IMR-90 (cell line): ENCODE measurements around the gene ANKRD6. TPM values are rescaled to one million over a fixed set of nuclear protein-coding genes. Genes with fewer than 3 reads are reported as not detected.

Source experiments
- ATAC-seq: fragments of 200-7000 bp; cut with Tn5 transposase; 2 replicates; pipeline ENCODE4 v1.9.1; 2020; ENCODE audit warnings: low read depth, mild to moderate bottlenecking, moderate library complexity
- BruUV-seq: library from RNA; stranded (reverse); fragments of 400-500 nt; replicated peaks from 2 replicates; lab custom pipeline; 2021; lab: Mats Ljungman, UMichigan
- CTCF ChIA-PET: fragments of 300-600 bp; formaldehyde crosslinking; extraction: SDS; loops from one replicate; lab custom pipeline; 2021; ENCODE audit warnings: antibody characterized with exemption; lab: Yijun Ruan, JAX
- POLR2A ChIA-PET: fragments of 300-600 bp; sonication (Branson Sonifier 250); formaldehyde crosslinking; loops from one replicate; lab custom pipeline; 2022; ENCODE audit warnings: antibody characterized with exemption; ENCODE audit not compliant: unreplicated experiment; lab: Charles Lee
- DNase-seq: peaks from one replicate; pipeline ENCODE4 v3.0.0; 2013
- H2AFZ ChIP-seq: replicated peaks from 2 replicates; pipeline ENCODE3; 2013; ENCODE audit warnings: low read length, mild to moderate bottlenecking; ENCODE audit not compliant: poor library complexity
- H2AK5ac ChIP-seq: 2 replicates; pipeline ENCODE4 v1.6.1; 2013; ENCODE audit warnings: low read depth, low read length, inconsistent platforms
- H2AK9ac ChIP-seq: replicated peaks from 2 replicates; pipeline ENCODE3; 2013; ENCODE audit warnings: mild to moderate bottlenecking, low read depth, low read length, moderate library complexity; ENCODE audit not compliant: poor library complexity
- H2BK120ac ChIP-seq: 2 replicates; pipeline ENCODE4 v1.6.1; 2013; ENCODE audit warnings: low read depth, low read length, inconsistent platforms
- H2BK15ac ChIP-seq: 3 replicates; pipeline ENCODE4 v1.6.1; 2013; ENCODE audit warnings: low read depth, low read length, inconsistent platforms
- H2BK20ac ChIP-seq: 2 replicates; pipeline ENCODE4 v1.6.1; 2013; ENCODE audit warnings: low read depth, mild to moderate bottlenecking, inconsistent platforms, low read length, moderate library complexity
- H2BK5ac ChIP-seq: 2 replicates; pipeline ENCODE4 v1.6.1; 2013; ENCODE audit warnings: mild to moderate bottlenecking, low read depth, low read length, inconsistent platforms; ENCODE audit not compliant: poor library complexity, severe bottlenecking
- H3K14ac ChIP-seq: replicated peaks from 2 replicates; pipeline ENCODE4 v1.6.1; 2013; ENCODE audit warnings: low read depth, low read length, inconsistent platforms
- H3K18ac ChIP-seq: 2 replicates; pipeline ENCODE4 v1.6.1; 2013; ENCODE audit warnings: low read depth, low read length, control low read depth
- H3K23ac ChIP-seq: 2 replicates; pipeline ENCODE4 v1.6.1; 2013; ENCODE audit warnings: low read depth, low read length, inconsistent platforms
- H3K27ac ChIP-seq: 2 replicates; pipeline ENCODE4 v1.5.1; 2013; ENCODE audit warnings: mild to moderate bottlenecking, control low read depth, low read length; ENCODE audit not compliant: insufficient read depth
- H3K27me3 ChIP-seq: 2 replicates; pipeline ENCODE4 v1.6.1; 2013; ENCODE audit warnings: low read length; ENCODE audit not compliant: control insufficient read depth, insufficient read depth
- H3K36me3 ChIP-seq: 2 replicates; pipeline ENCODE4 v1.6.1; 2013; ENCODE audit warnings: low read length, mixed read lengths; ENCODE audit not compliant: control insufficient read depth, insufficient read depth
- H3K4ac ChIP-seq: 2 replicates; pipeline ENCODE4 v1.6.1; 2013; ENCODE audit warnings: low read depth, low read length, inconsistent platforms
- H3K4me1 ChIP-seq: 2 replicates; pipeline ENCODE4 v1.6.1; 2013; ENCODE audit warnings: low read length, mixed read lengths; ENCODE audit not compliant: control insufficient read depth, insufficient read depth
- H3K4me2 ChIP-seq: 2 replicates; pipeline ENCODE4 v1.6.1; 2013; ENCODE audit warnings: low read depth, mild to moderate bottlenecking, control low read depth, low read length, moderate library complexity
- H3K4me3 ChIP-seq: 2 replicates; pipeline ENCODE4 v1.5.1; 2013; ENCODE audit warnings: low read depth, mild to moderate bottlenecking, control low read depth, low read length, moderate library complexity; ENCODE audit not compliant: insufficient read depth
- H3K56ac ChIP-seq: 2 replicates; pipeline ENCODE4 v1.6.1; 2013; ENCODE audit warnings: low read length, inconsistent platforms; ENCODE audit not compliant: insufficient read depth; ENCODE audit errors: extremely low read depth
- H3K79me1 ChIP-seq, 2 experiments: 2 replicates each; pipeline ENCODE4 v1.6.1; 2013; ENCODE audit warnings: low read length in 2 of 2, inconsistent platforms in 1 of 2, low read depth in 1 of 2
- H3K9ac ChIP-seq: 2 replicates; pipeline ENCODE4 v1.6.1; 2013; ENCODE audit warnings: low read depth, low read length, control low read depth
- H3K9me1 ChIP-seq: 2 replicates; pipeline ENCODE4 v1.6.1; 2013; ENCODE audit warnings: low read length, inconsistent platforms; ENCODE audit not compliant: insufficient read depth
- H3K9me3 ChIP-seq: 2 replicates; pipeline ENCODE4 v1.6.1; 2013; ENCODE audit warnings: low read length; ENCODE audit not compliant: control insufficient read depth, insufficient read depth
- H4K20me1 ChIP-seq: 2 replicates; pipeline ENCODE4 v1.6.1; 2013; ENCODE audit warnings: low read length, inconsistent platforms; ENCODE audit not compliant: insufficient read depth
- H4K5ac ChIP-seq: 2 replicates; pipeline ENCODE4 v1.6.1; 2013; ENCODE audit warnings: mild to moderate bottlenecking, low read depth, low read length, control low read depth
- H4K8ac ChIP-seq, 2 experiments: 2 replicates each; pipeline ENCODE4 v1.6.1; 2013; ENCODE audit warnings: low read depth in 2 of 2, low read length in 2 of 2, control low read depth in 1 of 2, inconsistent platforms in 1 of 2
- H4K91ac ChIP-seq: 2 replicates; pipeline ENCODE4 v1.6.1; 2013; ENCODE audit warnings: low read depth, low read length, inconsistent platforms; ENCODE audit not compliant: insufficient read depth
- BHLHE40 ChIP-seq: fragments of 150-350 bp; IDR thresholded peaks from 2 replicates; pipeline ENCODE4 v1.6.1; 2016; ENCODE audit warnings: mild to moderate bottlenecking, low read depth, low read length
- CTCF ChIP-seq: conservative IDR thresholded peaks from 2 replicates; pipeline ENCODE4 v1.5.1; 2012; ENCODE audit warnings: mild to moderate bottlenecking, low read depth, low read length, improper control_type of control experiment
- ELK1 ChIP-seq: fragments of 150-350 bp; IDR thresholded peaks from 2 replicates; pipeline ENCODE4 v1.6.1; 2016; ENCODE audit warnings: low read depth, mild to moderate bottlenecking, low read length, moderate library complexity, borderline replicate concordance
- MAFK ChIP-seq: IDR thresholded peaks from 2 replicates; pipeline ENCODE4 v1.6.1; 2012; ENCODE audit warnings: low read depth, low read length, improper control_type of control experiment
- MAZ ChIP-seq: IDR thresholded peaks from 2 replicates; pipeline ENCODE4 v1.6.1; 2012; ENCODE audit warnings: low read depth, mild to moderate bottlenecking, low read length, improper control_type of control experiment, moderate library complexity, borderline replicate concordance
- MXI1 ChIP-seq: IDR thresholded peaks from 2 replicates; pipeline ENCODE4 v1.6.1; 2012; ENCODE audit warnings: low read depth, mild to moderate bottlenecking, low read length, moderate library complexity, borderline replicate concordance
- NFE2L2 ChIP-seq: fragments of 150-350 bp; IDR thresholded peaks from 2 replicates; pipeline ENCODE4 v1.6.1; 2016; ENCODE audit warnings: low read depth, mild to moderate bottlenecking, low read length
- RAD21 ChIP-seq: IDR thresholded peaks from 2 replicates; pipeline ENCODE4 v1.6.1; 2012; ENCODE audit warnings: low read length, improper control_type of control experiment
- RCOR1 ChIP-seq: IDR thresholded peaks from 2 replicates; pipeline ENCODE4 v1.6.1; 2012; ENCODE audit warnings: mild to moderate bottlenecking, low read length, improper control_type of control experiment; ENCODE audit not compliant: insufficient replicate concordance
- USF2 ChIP-seq: fragments of 150-350 bp; IDR thresholded peaks from 2 replicates; pipeline ENCODE4 v1.6.1; 2017; ENCODE audit warnings: mild to moderate bottlenecking, antibody characterized with exemption, low read length, low read depth
- WGBS, 2 experiments: methylation state at CpG; one replicate each; pipeline versions ENCODE4 v1.1.5 to v1.1.7; 2013; ENCODE audit warnings: missing lambda C conversion rate in 2 of 2; ENCODE audit not compliant: insufficient read length in 1 of 2; ENCODE audit errors: extremely low coverage in 2 of 2; 5-methylcytosine and 5-hydroxymethylcytosine counted together
- dilution Hi-C: fragments of 300-500 bp; cut with HindIII; formaldehyde crosslinking; loops from one replicate; pipeline ENCODE4 v1.14.3; 2018; ENCODE audit warnings: low sequenced_read_pairs; ENCODE audit not compliant: unreplicated experiment
- in situ Hi-C: fragments of 300-500 bp; cut with MboI; formaldehyde crosslinking; loops from 3 replicates; pipeline ENCODE4 v1.14.3; 2019; ENCODE audit warnings: low sequenced_read_pairs, inconsistent platforms, mixed read lengths
- intact Hi-C: fragments of 100-400 bp; cut with micrococcal nuclease; formaldehyde crosslinking; loops from 2 replicates; pipeline ENCODE4 v1.10.0; 2022
- polyA plus RNA-seq, 3 experiments: library from polyadenylated mRNA; depleted of rRNA; stranded (reverse); fragments of >200 nt; gene quantifications; 2 replicates each; pipeline ENCODE4 v1.2.3, GENCODE V29; 2012; ENCODE audit warnings: low replicate concordance in 1 of 3
- total RNA-seq: library from RNA; depleted of rRNA; stranded (reverse); fragments of >200 nt; gene quantifications from 2 replicates; pipeline ENCODE4 v1.2.3, GENCODE V29; 2012

ANKRD6 gene
- total and polyA plus RNA-seq, 2 of the 4 experiments (the other 2 are of a cell fraction) = 0.12 to 0.18 TPM

- Histone ChIP-seq H3K36me3 (no peaks in the 10 kb centered on the region), H3K23ac (no peak overlapping the region), H4K20me1 (no peaks in the 10 kb centered on the region), H3K9me1 (no peaks in the 10 kb centered on the region), H3K14ac (no peak overlapping the region), H3K4me3 (no peak overlapping the region), H3K9me3 (no peaks in the 10 kb centered on the region), H4K91ac (no peak overlapping the region), H4K5ac (no peak overlapping the region), H3K27me3 (no peaks in the 10 kb centered on the region), H3K18ac (no peak overlapping the region), H2BK120ac (no peak overlapping the region), H3K56ac (no peak overlapping the region), H3K4me1 (no peaks in the 10 kb centered on the region), H3K4me2 (no peak overlapping the region), H3K9ac (no peak overlapping the region), H4K8ac (no peak overlapping the region), H2AK5ac (no peak overlapping the region), H2BK20ac (no peak overlapping the region), H2AFZ (no peak overlapping the region), H2BK5ac (no peak overlapping the region), H3K79me1 (no peaks in the 10 kb centered on the region), H3K27ac (no peak overlapping the region), H3K4ac (no peak overlapping the region), H2AK9ac (no peak overlapping the region), H2BK15ac (no peak overlapping the region)
- intact Hi-C loops (no loop called here), dilution Hi-C loops (no loop called here), in situ Hi-C loops (no loop called here)
- ChIA-PET POLR2A (no interaction called here), CTCF (no interaction called here)
- DNase-seq (no peak), ATAC-seq (no peak)
- BruUV-seq = no TSS peak
- TF ChIP-seq CTCF (no peak), MXI1 (no peak), RCOR1 (no peak), BHLHE40 (no peak), ELK1 (no peak), MAFK (no peak), NFE2L2 (no peak), RAD21 (no peak), USF2 (no peak), MAZ (no peak)
- WGBS, 2 experiments = no CpG with 5 or more reads among the region's 2 CpGs
These were observed 163.1 kb downstream of the ANKRD6 start for GRCh38 chr6:89596056-89596455.
